COLO668 (cell line): ENCODE measurements around the gene CFAP251.

Experiments
- DNase-seq: peaks from one replicate; lab custom pipeline; 2025; ENCODE audit not compliant: unreplicated experiment; lab: John Stamatoyannopoulos, UW

The CFAP251 gene

DNA sequence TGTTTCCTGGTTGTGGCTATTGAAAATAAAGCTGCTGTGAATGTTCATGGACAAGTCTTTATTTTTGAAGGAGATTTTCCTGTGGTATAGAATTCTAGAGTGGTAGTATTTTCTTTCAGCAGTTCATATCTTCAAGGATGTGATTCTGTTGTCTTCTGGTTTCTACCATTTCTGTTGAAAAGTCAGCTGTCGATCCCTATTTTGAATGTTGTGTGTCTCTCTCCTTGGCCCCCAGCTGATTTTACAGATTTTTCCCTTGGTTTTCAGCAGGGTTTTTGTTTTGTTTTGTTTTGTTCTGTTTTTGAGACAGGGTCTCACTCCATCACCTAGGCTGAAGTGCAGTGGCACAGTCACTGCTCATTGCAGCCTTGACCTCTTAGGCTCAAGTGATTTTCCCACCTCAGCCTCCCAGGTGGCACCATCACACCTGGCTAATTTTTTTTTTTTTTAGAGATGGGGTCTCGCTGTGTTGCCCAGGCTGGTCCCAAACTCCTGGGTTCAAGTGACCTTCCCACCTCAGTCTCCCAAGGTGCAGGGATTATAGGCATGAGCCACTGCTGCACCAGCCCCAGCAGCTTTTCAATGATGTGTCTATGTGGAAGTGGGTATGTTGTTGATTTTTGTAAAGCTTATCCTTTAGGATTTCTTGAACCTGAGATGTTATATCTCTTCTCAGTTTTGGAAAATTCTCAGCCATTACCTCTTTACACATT, 28.1 kb downstream of the CFAP251 start:
- DNase-seq, result no peak

DNA sequence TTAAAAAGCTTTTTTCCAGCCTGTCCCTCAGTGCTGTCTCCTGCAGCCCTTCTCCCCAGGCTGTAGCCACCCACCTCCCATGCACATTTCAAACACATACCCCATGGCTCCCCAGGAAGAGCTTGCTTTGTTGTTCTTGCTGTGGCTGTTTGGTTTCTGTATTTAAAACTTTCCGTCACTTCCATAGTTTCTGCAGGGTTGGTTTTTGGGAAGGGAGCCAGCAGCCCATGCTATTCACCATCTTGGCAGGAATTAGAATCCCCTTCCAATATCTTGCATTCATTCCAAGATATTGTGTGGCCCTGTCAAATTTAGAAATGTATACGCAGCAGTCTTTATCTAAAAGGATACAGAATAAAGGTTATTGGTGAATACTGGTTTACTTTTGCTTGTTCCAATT, 29.6 kb downstream of the CFAP251 start:
- no peak for DNase-seq

DNA sequence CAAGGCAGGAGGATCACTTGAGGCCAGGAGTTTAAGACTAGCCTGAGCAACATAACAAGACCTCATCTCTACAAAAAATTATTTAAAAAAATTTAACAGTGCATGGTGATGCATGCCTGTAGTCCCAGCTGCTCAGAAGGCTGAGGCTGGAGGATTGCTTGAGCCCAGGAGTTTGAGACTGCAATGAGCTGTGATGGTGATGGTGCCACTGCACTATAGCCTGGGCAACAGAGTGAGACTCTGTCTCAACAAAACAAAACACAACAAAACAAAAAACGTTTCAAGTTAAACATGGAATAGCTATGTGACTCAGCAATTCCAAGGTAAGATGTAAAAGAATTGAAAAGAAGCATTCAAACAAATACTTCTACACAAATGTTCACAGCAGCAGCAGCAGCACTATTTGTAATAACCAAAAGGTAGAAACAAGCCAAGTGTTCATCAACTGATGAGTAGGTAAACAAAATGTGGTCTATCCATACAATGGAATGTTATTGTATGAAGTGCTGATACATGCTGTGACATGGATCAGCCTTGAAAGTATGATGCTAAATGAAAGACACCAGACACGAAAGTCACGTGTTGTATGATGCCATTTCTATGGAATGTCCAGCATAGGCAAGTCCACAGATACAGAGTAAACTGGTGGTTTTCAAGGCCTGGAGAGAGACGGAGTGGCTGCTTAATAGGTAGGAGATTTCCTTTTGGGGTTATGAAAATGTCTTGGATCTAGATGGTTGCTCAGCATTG, 31.4 kb downstream of the CFAP251 start:
- DNase-seq, result no peak

DNA sequence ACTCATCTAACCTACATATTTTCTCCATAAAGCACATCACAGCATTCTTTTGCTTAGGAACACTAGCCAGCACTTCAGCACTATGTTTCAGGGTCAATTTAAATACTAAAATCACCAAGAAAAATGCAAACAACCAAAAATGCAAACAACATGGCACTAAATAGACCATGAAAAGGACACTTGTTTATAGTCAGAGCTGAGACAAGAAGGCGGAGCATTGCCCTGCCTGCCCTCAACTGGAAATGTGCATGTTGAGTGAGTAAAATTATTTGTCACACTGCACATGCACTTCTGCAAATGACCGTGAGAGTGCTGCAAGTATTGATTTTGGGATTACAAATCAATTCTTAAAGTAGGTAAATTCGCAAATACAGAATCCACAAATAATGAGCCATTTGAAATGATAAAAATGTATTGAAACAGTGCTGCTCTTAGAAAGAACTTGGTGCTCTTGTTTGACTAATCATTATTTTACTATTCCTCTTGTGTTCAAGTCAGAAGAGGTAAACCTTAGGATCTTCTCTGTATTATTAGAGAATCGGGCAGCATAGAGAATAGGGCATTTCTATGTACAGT, 34.8 kb downstream of the CFAP251 start:
- no peak for DNase-seq

DNA sequence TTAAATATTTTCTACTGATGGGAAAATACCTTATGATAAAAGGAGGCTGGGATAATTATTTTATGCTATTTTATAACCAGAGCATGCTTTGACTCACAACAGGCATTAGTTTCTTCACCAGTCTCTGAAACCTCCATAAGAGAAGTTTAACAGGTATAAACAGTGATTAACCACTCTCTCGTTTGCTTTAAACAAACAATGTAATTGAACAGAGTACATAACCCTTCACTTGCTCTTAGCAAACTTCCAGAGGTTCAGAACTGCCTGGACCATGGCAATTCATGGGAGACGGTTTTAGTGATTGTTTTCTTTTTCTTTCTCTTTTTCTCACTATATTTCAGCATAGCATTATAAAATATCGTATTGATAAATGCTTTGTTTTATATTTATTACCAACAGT, 35.3 kb downstream of the CFAP251 start:
- DNase-seq, result no peak

DNA sequence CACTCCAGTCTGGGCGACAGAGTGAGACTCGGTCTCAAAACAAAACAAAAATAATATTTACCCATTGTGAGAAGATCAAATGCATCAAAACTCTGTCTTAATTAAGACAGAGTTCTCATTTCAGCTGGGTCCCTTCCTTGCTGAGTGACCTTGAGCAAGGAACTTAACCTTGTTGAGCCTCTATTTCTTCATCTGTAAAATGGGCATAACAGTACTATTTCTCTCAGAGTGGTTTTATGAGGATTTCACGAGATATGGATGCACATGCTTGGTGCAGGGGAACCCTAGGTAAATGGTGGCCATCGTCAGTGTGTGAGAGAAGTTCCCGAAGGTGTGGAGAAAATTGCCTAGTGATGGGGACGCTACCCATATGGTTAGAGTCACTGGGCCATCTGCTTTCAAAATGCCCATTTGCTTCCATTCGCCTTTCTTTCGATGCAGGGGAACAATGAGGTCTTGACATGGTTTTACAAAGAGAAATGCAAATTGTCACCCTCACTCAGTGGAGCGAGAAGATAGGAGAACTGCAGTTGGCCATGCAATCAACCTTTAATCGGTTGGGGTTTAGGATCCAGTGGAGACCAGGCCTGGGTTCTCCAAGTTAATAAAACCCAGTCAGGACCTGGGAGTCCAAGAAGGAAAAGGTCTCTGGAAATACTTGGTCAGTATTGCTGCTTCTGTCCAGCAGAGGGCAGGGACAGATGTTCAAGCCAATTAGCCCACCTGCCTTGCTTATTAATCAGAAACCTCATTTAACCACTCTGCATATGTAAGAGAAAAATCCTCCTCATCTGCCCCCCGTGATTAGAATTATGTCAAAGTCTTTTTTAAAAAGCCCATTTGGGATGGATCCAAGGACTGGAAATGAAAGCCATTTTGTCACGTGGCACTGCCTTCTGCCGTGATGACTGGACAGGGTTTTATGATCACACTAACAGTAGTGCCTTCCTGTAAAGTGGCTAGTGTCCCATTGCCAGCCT, 37.2 kb downstream of the CFAP251 start:
- DNase-seq, result no peak

DNA sequence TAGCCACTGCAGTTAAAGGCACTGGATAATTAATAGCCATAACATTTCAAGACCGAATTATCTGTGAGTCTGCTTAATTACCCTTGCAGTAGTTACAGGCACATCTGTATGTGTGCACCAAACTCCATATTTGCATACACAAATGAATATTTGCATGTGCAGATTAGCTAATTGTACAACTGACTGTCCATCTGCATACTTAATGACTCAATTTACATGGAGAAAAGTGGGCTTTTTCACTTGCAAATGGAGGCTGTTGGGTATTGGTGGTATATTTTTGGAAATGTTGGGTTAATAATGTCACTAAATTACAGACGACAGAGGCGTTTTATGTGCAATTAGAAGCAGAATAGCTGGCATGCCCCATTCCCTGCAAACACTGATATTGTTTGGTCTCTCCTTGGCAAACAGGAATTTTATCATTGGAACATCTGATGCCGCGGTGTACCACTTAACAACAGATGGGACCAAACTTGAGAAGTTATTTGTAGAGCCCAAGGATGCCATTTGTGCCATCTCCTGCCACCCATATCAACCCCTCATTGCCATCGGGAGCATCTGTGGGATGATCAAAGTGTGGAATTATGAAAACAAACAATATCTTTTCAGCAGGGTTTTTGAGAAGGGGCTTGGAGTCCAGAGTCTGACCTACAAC, 39.6 kb downstream of the CFAP251 start:
- no peak for DNase-seq

DNA sequence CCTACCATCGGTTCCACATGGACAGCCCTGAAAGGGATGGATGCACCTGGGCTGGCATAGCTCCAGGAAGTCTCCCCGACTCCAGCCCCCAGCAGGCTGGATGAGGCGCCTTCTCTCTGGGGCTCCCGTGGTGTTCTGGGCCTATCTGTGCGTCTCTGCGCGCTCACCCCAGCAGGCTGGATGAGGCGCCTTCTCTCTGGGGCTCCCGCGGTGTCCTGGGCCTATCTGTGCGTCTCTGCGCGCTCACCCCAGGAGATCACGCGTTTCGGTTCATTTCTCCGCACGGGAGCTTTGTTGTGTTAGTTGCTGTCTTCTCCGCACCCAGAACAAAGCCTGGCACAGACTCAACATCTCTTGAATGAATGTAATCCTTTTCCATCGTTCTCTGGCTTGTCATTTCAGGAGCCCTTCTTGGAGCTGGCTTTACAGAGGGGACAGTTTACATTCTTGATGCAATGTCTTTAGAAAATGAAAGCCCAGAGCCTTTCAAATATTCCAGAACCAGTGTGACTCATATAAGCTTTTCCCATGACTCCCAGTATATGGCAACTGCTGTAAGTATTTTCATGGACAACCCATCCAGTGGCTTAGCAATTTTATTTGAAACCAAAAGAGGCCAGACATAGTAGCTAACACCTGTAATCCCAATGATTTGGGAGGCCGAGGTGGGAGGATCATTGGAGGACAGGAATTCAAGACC, 40.3 kb downstream of the CFAP251 start:
- peak; percentile 83 for DNase-seq

DNA sequence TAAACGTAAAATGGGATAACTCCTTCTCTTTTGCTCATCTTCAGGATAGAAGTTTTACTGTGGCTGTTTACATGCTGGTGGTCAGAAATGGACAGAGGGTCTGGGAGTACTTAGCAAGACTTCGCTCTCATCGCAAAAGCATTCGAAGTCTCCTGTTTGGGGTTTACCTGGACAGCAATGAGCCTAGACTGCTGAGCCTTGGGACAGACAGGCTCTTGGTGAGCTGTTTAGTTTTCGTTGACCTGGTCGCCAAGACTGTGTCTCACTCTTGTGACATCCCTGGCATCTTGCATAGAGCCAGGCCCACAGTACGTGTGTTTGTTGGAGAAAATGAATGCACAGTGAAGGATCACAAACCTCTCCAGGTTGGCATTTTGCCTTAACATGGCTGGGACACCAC, 42.1 kb downstream of the CFAP251 start:
- DNase-seq, result no peak

DNA sequence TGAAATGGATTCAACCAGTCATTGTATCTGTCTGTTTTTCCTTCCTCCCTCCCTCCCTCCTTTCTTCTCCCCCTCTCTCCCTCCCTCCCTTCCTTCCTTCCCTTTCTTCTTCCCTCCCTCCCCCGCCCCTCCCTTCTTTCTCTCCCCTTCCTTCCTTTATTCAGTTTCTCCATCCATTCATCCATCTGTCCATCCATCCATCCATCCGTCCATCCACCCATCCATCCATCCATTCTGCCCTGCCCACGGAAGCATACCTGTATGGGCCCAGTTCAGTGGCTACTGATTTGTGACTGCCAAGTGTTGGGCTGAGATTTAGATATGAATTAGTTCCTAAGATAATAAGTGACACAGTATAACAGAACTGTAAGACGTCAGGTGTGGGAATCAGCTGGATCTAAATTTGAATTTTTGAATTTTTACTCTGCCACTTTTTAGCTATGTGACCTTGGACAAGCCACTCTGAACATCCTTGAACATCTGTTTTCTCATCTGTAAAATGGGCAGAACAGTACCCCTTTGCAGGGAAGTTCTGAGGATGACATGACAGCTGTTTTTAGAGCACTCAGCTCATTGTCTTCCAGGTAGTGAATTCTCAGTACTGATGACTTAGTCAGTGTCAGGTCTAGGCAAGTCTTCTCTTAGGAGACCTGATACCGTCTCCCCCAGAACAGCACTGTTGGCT, 42.9 kb downstream of the CFAP251 start:
- DNase-seq, result no peak

DNA sequence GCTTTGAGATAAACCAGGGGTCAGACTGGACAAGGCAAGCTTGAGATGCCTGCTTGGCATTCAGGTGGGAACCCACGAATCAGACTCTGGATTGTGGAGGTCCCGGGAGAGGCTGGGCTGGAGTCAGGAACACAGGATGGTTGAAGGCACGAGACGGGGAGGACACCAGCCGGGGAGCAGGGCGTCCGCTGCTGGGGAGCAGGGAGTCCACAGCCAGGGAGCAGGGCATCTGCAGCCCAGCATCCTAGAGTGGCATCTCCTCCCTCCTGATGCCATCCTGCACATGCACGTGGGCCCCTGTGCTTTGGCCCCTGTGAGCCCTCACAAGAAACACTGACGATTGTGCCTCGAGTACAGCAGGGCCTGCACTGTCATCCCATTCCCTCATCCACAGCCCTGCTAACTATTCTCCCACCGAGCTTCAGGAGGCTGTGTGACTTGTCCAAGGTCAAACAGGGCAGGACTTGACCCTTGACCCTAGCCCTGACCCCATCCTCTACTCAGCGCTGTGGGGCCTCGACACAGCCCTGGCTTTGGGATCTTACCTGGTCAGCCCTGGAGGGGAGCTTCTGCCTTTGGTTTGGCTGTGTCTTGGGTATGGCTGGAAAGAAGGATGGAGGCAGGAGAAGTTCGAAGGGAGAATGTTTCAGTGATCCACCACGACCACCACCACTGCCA, 45.1 kb downstream of the CFAP251 start:
- DNase-seq, result no peak

DNA sequence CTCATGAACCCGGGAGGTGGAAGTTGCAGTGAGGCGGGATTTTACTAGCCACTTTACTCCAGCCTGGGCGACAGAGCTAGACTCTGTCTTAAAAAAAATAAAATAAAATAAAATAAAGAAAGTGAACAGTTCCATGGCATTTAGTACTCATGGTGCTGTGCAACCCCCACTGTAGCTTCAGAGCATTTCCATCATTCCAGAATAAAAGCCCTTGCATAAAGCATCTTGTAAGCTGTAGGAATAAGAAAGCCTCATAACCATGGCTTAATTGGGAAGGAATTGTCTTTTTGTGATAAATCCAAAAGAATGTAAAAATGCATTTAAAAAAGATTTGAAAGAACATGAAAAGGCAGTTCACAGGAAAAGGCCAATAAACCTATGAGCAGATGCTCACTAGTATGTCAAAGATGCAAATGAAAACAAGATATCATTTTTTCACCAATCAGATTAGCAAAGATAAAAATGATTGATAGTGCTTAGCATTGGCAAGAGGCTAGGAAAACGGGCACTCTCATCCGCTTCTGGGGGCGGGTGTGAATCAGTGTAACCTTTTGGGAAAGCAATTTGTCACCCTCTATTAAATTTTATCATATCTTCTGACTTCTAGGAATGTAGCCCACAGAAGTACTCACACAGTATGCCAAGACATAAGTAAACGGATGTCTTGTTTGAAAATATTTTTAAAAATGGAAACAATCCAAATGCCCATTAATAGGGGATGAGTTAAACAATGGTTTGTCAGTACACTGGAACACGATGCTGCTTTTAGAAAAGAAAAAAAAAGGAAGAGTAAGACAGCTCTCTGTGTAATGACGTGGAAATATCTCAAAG, 46.6 kb downstream of the CFAP251 start:
- DNase-seq, result no peak

DNA sequence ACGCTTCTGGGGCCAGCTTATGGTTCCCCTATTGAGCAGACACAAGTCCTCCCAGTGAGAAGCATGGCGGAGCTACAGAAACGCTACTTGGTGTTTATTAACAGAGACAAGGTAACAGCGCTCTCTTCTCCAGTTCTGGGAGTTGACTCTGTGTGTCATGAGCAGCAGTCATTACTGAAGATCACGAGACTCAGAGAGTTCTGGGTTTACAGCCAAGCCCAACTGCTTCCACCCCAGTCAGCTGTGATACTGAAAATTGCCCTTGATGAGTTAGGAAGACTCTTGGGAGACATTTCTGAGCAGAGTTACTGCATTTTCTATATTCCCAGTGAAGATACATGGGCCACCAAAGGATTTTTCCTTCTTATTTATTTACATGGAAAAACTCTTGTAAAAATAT, 48.6 kb downstream of the CFAP251 start:
- no peak for DNase-seq

DNA sequence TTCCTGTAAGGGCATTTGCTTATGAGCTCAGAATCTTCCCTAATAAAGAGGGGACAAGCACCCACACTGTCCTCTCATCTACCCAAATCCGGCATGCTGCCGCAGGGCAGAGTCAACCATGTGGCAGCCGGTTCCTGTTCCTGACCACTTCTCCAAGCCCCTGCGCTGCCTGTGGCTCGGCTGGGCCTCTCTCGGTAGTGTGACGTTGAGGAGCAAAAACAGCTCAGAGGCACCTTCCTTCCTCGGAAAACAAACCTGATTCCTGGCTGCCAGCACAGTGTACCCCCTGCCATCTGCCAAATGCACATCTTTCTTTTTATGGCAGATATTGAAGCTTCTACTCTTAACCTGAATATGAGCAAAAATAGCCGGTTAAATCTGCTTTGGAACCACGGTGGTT, 50.5 kb downstream of the CFAP251 start:
- no peak for DNase-seq

DNA sequence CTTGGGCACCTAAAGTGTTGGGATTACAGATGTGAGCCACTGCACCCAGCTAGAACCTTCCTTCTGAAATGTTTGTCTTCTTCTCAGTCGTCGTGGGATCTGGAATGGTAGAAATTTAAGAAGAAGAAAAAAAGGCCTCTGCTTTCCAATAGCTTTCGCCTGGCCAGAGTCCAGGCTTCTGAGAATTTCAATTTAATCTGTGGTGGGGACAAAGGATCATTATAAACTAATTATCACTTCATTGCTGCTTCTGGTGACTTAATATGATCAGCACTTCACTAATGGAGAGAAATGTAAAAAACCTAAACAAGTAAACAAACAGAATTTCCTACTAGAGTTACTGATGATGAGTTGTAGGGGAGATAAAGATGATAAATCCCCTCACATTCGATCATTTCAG, 51.3 kb downstream of the CFAP251 start:
- DNase-seq, result no peak

DNA sequence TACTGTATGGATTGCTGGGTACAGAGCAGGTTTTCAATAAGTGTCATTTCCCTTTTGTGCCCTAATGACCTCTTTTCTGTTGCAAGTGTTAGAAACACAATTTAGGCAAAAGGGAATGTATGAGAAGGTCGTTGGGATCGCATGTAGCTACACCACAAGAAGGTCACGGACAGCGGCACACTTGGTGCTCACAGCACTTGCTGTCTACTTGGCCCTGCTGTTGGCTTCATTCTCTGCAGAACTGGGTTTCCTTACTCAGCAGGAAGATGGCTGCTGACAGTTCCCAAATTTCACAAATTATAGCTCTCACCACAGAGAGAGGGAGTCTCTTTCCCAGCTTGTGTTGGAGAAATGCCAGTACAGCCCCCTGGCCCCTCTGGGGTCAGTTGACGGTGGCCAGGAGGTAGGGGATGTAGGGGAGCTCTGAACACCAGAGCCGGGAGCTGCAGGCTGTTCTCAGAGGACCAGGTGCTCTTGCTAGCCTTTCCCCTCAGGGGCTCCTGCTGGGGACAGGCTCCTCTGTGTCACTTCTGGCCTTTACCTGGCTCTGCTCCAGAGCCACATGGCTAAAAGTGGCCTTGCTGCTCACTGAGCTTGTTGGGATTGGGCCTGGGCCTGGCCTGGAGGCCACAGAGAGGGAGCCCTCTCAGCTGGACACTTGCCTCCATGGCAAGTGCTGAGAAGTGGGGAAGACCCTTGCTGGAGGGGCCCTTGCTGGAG, 52.3 kb downstream of the CFAP251 start:
- DNase-seq, result no peak
